Heart left ventricle (tissue), 13 donors: Measurements from ENCODE around the gene TLK2.

Source experiments
- CTCF ChIP-seq, 12 donors: fragments of 200-600 bp; sonication (generic) in 4 of 12; IDR thresholded peaks; one replicate each; pipeline versions ENCODE4 v1.5.0 to v1.8.0; 2018 to 2022; ENCODE audit warnings: antibody characterized with exemption in 12 of 12, mild to moderate bottlenecking in 5 of 12
- POLR2A ChIP-seq, 2 donors: fragments of 450-650 bp; IDR thresholded peaks; one replicate each; pipeline ENCODE4 v1.6.1; 2017; ENCODE audit warnings: antibody characterized with exemption in 2 of 2, mild to moderate bottlenecking in 2 of 2, moderate library complexity in 2 of 2
- donor health status: ischemic (EF 13 %, LVEDD 7.1; RV severe dilation, severe dysfunction).
- donor health status: DM: no; HTN: yes; CAD: no.
- donor health status: DM: no; HTN: no; CAD: no.
- donor health status: ischemic (EF 25% LVEDD 6.9; RV normal size, moderate dysfunction).
- donor health status: ischemic (EF 25% LVEDD 5.7; RV mildly dilated, moderate dysfunction).
- donor health status: ischemic (EF 35%, LVEDD 5.7; RV mildly dilated, moderate dysfunction).
- donor health status: nonischemic (EF 11% LVEDD 7.7; RV severe dilation, severe dysfunction).
- donor health status: DM: yes; HTN: yes; CAD: no.
- donor health status: PGD.
- donor health status: ischemic (EF 29% LVEDD 5.4; RV normal size, mild dysfunction).
- donor health status: nonischemic (EF 23%, LVEDD 6.1; RV moderate dilation, normal function).

- TF ChIP-seq CTCF (IDR thresholded peaks at IDR 0.05) (no peak), POLR2A (IDR thresholded peaks at IDR 0.05) (no peak)
Measured at GRCh38 chr17:62629556-62630364, 151.1 kb downstream of the TLK2 start.
